OCI-LY3 (cell line): ENCODE measurements around the gene DDX60.

Source experiments
- EZH2phosphoT487 ChIP-seq: fragments of 200-600 bp; shearing (Covaris generic); IDR thresholded peaks from 2 replicates; pipeline ENCODE4 v1.6.1; 2018; ENCODE audit warnings: antibody characterized with exemption, mixed run types, low read depth
- TF ChIP-seq, protein P1 (sequence below): fragments of 200-600, 300-600 bp; sonication (generic); IDR thresholded peaks from 2 replicates; pipeline ENCODE4 v1.5.1; 2014; ENCODE audit warnings: antibody characterized with exemption, low read length, low read depth

DNA sequence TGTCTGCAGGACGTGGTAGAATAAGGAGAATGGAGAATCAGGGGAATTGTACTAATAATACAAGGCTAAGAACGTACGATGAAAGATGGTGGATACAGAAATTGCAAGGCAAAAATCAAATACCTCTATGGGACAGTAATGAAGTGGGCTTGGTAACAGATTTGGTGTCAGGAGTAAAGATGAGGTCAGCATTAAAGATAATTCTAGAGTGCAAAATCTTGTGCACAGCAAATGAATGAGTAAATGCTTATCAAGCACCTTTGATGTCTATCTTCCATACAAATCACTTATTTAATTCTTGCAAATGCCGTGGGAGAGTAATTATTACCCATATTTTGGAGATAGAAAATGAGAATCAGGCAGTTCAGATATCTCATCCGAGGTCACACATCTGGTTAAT is 70.9 kb downstream of the DDX60 start:
- TF ChIP-seq, protein P1, sequence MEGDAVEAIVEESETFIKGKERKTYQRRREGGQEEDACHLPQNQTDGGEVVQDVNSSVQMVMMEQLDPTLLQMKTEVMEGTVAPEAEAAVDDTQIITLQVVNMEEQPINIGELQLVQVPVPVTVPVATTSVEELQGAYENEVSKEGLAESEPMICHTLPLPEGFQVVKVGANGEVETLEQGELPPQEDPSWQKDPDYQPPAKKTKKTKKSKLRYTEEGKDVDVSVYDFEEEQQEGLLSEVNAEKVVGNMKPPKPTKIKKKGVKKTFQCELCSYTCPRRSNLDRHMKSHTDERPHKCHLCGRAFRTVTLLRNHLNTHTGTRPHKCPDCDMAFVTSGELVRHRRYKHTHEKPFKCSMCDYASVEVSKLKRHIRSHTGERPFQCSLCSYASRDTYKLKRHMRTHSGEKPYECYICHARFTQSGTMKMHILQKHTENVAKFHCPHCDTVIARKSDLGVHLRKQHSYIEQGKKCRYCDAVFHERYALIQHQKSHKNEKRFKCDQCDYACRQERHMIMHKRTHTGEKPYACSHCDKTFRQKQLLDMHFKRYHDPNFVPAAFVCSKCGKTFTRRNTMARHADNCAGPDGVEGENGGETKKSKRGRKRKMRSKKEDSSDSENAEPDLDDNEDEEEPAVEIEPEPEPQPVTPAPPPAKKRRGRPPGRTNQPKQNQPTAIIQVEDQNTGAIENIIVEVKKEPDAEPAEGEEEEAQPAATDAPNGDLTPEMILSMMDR: no peak
- no peak for TF ChIP-seq EZH2phosphoT487
